GM19193 (cell line): ENCODE measurements around the gene VSIR.

Experiments
- POLR2A ChIP-seq: IDR thresholded peaks from 4 replicates; pipeline ENCODE4 v1.6.1; 2011; ENCODE audit not compliant: insufficient read depth, insufficient read length; ENCODE audit errors: extremely low read depth

The VSIR gene

DNA sequence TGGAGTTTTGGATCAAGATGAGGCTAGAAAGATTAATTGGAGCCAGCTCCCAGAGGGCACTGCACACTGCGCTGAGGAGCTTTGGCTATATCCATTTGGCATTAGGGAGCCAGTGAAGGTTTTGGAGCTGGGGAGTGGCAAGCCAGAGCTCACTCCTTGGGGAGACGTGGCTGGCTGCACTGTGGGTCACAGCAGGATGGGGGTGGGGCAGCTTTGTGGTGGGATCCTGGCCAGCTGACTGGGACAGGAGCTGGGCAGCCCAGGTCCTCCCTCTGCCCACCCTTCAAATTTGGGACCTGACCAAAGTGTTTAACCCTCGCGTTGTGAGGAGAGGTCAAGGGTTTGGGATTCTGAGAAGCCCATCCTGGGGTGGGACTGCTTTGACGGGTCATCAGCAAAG is 58.7 kb downstream of the VSIR start:
- no peak for TF ChIP-seq POLR2A

DNA sequence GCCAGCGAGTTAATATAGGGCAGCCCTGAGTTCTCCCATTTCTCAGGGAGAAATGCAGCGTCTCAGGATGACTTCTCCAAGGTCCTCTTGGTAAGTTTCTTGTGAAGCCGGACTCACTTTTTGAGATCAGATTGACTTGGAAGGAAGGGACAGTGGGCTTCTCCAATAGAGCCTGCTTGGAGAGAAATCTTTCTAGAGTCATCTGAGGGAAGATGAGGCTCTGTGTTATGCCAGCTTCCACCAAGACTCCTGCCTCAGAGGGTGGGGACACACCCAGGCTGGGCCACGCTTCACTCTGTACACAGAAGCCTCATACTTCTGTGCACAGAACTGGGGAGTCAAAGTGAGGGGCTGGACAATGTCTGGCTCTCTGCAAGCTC is 59.3 kb downstream of the VSIR start:
- no peak for TF ChIP-seq POLR2A

DNA sequence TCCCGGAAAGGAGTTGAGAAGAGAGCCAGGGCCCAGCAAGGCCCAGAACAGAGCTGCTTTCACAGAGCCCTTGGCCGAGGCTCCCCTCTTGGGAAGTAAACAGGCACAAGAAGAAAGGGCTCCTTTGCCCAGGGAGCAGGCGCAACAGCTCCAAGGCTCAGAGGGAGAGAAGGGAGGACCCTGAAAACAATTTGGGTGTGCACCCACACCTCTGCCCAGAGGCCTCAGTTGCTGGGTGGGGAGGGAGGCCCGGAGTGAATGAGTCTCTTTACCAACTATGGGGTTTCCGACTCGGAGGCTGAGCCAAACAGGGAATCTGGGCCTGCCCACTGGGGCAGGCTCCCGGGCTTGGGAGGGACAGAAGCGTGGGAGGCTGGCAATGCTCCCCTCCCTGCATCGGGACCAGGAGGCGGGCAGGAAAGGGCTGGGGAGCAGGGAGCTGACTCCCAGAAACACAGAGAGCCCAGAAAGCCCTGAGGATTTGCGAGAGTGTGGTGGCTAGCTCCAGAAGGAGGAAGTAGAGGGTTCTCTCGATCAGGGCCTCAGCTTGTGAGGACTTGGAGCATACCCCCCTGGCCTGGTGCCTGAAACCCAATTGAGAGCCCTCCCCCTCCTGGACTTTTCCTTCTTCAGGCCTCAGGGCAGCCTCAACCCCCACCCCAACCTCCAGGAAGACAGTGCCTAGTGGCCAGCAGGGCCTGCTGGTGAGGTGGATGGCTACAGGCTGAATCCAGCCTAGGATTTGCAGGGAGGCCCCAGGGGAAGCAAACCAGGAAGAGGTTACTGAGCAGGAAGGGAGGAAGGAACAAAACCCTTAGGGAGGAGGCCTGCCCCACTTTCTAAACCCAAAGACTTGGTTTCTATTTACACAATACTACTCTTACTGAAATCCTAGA is 59.9 kb downstream of the VSIR start:
- TF ChIP-seq POLR2A = no peak

DNA sequence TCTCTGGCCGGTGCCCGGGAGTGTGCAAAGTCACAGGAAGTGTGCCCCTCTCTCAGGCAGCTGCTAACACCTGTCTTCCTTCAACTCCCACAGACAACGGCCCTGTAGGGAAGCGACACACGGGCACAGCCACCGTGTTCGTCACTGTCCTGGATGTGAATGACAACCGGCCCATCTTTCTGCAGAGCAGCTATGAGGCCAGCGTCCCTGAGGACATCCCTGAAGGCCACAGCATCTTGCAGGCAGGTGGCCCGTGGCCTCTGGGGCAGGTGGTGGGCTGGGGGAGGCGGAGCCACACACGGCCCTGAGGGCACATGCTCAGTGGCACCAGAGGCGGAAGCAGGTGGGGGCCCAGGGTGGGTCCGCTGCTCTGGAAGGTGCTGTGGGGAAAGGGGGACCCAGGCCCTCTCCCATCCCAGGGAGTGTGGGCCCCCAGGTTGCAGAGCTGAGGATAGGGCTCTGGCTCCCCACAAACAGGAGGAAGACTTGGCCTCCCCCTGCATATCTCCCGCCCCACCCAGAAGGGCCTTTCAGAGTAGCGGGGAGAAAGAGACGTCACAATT is 60.7 kb downstream of the VSIR start:
- no peak for TF ChIP-seq POLR2A

DNA sequence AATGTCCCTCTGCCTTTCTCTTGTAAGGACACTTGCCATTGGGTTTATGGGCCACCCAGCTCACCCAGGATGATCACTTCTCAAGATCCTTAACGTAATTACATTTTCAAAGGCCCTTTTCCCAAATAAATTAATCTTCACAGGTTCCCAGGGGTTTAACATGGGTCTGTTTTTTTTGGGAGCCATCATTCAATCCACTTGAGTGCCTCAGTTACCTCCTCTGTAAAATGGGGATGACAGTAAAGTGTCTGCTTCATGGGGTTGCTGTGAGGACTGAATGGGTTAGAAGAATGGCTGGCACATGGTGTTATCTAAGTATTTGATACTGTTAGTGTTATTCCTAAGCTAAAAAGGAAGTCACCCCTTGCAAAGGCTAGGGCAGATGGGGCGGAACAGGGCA is 61.1 kb downstream of the VSIR start:
- no peak for TF ChIP-seq POLR2A

DNA sequence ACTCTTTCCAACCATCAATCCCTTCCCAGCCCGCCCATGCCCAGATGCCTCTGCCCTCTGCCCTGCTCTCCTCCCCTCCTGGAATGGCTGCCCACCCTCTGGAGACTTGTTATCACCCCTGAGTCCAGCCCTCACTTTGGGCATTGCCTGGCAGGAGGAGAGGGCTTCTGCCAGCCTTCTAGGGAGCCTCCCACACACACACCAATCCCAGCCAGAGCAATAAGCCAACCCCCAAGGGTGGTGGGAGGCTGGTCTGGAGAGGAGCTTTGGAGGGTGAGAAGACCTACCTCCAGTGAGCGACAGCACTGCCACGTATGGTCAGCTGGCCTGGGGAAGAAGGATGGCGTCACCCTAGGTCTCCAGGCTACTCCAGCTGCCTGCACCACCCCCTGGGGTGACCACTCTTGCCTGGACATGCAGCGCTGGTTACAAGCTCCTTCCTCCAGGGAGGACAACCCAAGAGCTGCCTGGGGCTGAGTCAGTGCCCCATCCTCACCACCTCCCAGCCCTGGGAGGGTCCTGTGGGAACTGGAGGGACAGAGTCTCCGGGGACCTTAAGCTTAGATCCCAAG is 62.2 kb downstream of the VSIR start:
- TF ChIP-seq POLR2A = no peak

DNA sequence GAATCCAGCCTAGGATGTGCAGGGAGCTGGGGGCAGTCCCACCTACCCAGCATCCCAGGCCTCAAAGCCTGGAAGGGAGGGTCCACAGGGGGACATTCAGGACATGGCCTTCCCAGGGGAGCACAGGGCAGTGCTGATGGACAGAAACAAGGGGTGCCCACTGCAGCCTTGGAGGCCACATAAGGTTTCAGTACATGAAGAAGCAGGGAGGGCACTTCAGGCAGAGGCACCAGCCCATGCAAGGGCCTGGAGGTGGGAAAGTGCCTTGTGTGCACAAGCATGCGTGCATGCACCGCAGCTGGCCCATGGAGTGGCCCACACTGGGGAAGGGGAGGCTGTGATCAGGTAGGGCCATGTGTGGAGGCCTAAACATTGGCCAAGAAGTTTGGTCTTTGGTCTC is 62.8 kb downstream of the VSIR start:
- no peak for TF ChIP-seq POLR2A

DNA sequence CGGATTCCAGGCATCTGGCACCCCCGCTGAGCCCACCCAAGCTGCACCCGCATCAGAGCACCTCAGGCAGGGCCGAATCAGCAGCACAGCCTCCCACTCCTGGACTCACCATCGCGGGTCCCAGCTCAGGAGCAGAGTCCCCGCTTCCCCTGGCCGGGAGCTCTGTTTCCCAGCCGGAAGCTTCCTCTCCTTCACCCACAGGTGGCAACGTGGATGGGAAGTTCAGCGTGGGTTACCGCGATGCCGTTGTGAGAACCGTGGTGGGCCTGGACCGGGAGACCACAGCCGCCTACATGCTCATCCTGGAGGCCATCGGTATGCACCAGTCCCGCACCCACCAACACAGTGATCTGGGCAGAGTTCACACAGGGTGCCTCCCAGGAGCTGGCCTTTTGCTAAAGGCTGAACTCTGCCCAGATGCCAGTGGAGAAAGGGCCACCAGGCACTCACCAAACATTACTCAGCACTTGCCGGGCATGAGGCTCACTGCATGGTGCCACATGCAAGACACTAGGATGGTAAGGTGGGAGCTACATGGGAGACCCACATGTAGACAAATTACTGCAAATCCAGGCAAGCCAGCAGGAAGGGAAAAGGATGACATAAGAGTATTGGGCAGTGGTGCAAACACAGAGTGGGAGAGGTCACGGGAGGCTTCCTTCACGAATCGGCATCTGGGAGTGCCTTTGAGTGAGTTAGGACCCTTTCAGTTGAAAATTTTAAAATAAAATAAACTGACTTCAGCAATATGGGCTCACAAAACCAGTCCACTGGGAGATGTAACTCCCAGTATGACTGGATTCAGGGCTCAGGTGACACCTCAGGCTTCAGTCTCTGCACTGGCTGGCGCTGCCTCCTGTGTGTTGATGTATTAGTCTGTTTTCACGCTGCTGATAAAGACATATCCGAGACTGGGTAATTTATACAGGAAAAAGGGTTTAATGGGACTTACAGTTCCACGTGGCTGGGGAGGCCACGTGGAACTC is 64.1 kb downstream of the VSIR start:
- TF ChIP-seq POLR2A = no peak

DNA sequence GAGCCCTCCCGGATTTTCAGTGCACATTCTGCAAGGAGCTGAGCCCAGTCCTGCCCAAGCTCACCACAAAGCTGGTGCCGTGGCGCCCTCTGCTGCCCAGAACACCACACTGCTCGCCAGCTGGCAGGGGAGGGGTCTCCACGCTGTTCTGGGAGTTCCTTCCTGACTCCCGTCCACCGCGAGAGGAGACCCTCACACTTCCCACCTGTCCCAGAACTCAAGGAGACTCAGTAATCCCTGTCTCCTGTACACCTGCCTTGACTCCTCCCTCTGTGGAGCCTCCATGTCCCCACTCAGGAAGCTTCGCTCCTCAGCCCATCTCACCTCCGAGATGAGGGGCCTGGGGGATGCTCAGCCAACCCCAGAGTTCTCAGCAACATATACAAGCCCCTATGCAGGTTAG is 65.0 kb downstream of the VSIR start:
- TF ChIP-seq POLR2A = no peak

DNA sequence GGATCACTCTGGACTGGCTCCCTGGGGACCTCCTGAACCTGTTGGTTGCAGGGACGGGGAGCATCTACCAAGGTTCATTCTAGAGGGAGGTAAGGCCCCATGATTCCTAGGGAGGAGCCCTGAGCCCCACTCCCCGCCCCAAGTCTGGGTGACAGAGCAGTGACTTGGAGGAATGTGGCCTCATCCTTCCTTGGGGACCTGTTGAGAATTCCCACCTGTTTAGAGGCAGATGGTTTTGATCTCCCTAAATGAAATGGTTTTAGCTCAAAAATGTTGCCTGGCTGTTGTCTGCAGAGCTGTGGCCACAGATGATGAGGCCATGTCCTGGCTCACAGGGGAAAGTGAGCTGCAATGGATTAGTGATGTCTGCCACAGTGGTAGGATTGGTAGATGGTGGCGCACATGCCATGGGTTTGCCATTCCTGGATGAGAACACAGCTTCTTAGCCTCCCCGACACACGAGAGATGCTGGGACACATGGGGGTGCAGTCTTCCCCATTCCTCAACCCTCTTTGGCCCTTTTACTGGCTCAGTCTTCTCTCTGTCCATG is 66.0 kb downstream of the VSIR start:
- no peak for TF ChIP-seq POLR2A

DNA sequence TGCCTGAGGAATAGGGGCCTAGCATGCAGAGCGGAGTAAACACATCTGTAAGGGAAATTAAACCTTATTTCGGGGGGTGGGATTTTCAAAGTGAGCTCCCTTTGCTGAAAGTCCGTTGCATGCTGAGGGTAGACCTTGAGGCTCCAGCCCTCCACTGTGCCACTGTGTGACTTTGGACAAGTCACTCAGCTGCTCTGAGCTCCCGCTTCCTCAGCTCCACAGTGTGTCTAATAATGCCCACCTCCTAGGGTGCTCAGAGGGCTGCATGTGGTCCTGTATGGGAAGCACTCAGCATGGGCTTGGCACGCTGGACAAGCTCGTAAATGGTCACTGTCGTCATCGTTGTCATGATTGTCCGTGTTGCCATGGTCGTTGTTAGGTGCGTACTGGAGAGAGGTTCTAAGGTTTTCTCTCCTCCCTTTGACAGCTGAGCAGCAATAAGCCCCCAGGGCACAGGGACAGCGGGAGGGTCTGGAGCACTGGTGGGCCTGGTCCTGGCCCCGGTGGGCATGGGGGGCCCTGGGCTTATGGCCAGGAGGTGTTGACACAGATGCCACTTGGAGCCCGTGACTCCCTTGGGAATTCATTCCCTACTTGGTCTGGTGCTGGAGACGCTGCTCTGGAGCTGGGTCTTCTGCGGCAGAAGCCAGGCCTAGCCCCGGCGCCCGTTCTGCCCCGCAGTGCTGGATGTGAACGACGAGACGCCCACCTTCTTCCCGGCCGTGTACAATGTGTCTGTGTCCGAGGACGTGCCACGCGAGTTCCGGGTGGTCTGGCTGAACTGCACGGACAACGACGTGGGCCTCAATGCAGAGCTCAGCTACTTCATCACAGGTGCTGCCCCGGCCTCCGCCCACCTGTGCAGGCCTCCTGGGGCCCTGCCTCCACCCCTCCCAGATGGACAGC is 66.9 kb downstream of the VSIR start:
- TF ChIP-seq POLR2A = no peak

DNA sequence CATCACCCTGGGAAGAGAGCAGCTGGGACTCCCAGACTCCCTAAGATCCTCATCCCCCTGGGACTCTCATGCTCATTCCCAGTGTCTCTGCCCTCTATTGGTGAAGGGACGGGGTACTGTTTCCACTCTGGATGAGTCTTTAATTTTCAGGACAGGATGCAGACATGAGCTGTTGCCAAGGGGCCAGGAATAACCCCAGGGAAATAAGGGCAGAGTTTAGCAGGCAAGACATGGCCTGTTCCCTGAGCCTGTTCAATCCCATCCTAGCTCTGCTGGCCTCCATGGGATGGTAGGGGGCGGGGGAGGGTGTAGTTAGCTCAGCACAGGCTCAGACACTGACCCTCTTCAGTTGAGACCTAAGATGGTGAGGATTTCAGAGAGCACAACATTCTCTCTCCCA is 67.7 kb downstream of the VSIR start:
- TF ChIP-seq POLR2A = no peak

DNA sequence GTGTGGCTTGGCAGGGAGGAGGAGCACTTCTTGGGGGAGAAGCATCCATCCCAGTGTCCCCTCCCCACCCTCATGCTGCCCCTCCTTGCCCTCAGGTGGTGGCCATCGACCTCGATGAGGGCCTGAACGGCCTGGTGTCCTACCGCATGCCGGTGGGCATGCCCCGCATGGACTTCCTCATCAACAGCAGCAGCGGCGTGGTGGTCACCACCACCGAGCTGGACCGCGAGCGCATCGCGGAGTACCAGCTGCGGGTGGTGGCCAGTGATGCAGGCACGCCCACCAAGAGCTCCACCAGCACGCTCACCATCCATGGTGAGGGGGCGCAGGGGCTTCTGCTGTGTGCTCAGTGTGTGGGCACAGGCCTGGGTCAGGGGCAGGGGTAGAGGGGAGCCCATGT is 68.5 kb downstream of the VSIR start:
- TF ChIP-seq POLR2A = no peak

DNA sequence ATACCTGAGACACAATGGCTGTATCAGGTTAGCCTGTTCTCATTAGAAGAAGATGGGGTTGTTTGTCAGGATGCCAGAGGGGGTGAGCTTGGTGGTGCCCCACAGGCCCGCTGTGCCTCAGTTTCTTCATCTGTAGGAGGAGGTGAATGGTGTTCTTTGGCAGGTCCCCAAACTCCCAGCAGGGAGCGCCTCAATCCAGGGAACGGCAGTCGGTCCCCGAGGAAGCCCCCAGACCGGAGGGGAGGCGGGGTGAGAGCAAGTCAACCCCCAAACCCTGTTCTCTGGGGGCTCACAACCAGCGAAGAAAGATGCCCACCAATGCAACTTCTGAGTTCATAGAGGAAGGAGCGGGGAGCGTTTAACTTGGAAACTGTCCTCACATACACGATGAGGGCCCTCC is 69.7 kb downstream of the VSIR start:
- no peak for TF ChIP-seq POLR2A

DNA sequence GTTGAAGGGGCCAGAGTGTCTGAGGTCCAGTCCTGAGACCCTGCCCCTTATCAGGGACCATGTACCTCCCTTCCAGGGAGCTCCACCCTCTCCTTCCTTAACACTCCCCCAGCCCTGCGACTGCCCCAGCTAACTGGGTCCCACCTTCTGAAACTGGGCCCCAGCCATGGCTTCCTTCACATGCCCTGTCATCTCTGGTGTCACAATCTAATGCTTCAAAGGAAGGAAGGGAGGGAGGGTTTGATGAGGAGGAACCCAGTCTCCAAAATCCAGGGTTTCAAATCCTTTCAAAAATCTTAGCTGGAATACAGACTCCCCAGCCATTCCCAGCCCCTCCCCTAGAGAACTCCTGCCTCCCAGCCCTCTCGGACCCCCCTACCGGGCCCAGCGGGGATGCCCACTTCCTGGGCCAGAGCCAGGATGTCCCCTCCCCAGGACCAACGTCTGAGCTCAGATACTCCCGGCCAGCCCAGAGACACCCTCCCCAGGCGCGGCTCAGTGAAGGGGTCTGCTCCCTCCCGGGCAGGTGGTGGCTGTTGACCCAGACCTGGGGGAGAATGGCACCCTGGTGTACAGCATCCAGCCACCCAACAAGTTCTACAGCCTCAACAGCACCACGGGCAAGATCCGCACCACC is 71.7 kb downstream of the VSIR start:
- no peak for TF ChIP-seq POLR2A
